ACHN (cell line): ENCODE measurements around the gene INPP4B.

ENCODE experiments used
- DNase-seq: peaks from one replicate; pipeline ENCODE4 v3.0.0-alpha.2; 2015
- in situ Hi-C: cut with HindIII; loops from 2 replicates; pipeline ENCODE4 v1.10.0; 2017; ENCODE audit warnings: low sequenced_read_pairs, low pct_ligation_motif_present, low pct_unique_long_range_greater_than_20kb

INPP4B gene

DNA sequence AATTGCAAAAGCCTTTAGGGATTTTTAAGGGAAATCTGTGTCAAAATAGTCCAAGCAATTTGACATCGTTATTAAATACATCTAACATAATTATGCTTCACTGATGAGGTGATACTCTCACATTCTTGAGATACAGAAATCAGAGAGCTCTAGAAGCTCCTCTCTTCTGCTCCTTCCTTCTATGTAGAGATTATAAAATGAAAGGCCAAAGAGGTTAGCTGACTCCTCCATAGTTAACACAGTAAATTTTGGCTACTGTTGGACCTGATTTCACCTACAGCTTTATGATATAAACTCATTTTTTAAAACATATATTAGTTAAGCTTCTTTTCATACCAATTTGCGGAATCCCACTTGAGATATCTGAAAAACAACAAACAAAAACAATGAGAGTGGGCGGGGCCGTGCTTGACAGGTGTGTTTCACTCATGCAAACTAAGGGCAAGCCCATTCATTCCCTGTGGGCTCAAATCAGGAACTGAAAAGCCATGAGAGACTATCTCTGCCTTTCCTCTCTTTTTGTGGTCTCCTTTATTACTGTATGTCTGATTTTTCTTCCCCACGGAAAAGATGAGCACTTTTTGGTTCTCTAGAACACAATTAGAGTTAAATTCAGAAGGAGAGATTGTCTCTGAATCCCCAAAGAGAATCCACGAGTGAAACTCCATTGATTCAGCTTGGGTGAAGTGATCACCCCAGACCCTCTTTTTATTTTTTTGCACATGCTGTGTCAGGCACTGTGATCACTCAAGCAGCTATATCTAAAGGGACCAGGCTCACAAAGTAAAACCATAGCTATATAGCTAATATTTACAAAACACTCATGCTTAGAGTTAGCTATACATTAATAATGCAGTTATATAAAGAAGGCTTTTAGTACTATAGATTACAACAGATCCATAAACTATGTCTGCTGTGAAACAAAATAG, 643.4 kb downstream of the INPP4B start:
- in situ Hi-C loops: no loop called here
- DNase-seq: no peak

DNA sequence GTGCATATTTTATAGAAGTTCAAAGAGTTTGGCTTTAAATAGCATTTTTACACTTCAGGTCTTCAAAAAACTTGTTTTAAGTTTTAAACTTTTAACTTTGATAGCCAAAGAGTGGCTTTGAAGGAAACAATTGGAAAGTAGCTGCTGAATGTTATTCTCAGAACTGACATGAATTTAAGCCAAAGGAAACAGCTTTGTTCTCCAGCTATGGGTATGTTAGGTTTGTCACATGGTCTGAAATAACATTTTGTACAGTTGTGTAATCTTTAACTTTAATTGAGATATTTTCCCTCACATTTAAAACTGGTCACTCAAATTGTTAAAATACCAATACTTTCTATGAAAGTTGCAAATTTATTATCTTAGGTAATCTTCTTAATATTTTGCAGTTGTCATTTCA, 645.1 kb downstream of the INPP4B start:
- in situ Hi-C loops: no loop called here
- DNase-seq: no peak

DNA sequence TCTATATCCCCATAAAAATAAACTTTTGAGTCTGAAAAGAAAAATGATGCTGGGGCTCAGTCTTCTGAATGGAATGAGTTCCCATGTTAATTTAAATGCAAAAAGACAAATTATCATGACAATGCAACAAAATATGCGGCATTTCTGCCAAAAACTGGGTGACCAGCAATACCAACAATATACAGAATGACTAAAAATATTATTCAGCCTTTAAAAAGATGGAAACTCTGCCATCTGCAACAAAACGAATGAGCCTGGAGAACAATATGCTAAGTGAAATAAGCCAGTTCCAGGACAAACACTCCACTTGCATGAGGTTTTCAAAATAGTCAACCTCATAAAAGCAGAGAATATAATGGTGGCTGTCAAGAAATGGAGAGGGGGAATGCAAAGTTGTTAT, 651.2 kb downstream of the INPP4B start:
- DNase-seq: no peak
- in situ Hi-C loops: no loop called here

- in situ Hi-C loops: no loop called here
- no peak for DNase-seq
Measured at GRCh38 chr4:142191901-142192300, 654.2 kb downstream of the INPP4B start.

DNA sequence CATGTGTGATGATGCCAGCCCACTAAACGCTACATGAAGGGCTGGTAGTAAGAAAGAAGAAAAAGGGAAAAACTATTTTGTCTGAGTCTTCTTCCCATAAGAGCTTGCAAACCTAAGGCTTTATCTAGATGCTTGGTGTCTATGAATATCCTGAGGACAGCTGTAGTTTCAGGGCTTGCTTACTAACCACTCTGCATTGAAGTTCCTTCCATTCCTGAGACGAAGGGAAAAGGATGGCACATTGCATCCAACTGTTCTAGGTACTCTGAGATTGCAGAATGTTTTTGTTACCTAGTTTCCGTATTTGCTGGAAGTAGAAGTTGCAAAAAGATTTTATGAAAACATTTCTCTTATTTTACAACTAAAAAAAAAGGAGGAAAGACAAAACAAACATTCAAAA, 665.1 kb downstream of the INPP4B start:
- in situ Hi-C loops: no loop called here
- DNase-seq: no peak

DNA sequence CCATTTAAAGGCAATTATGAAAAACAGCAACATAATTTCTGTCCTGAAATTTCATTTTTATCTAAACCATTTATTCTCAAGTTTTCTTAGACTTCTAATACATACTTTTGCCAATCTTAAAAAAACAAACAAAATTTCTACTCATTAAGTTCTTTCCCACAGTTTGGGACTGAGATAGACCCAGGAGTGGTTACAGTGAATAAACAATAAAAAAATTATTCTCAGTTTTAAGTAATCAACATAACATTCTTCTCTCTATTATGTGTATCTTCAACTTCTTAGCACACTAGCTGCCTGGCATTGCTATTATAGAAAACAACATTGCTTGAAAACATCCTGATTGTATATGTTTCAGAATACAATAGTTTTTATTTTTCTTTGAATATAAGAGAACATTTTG, 676.9 kb downstream of the INPP4B start:
- no peak for DNase-seq
- in situ Hi-C loops: no loop called here

GRCh38 chr4:142168181-142168580, 677.9 kb downstream of the INPP4B start:
- DNase-seq: no peak
- in situ Hi-C loops: no loop called here

DNA sequence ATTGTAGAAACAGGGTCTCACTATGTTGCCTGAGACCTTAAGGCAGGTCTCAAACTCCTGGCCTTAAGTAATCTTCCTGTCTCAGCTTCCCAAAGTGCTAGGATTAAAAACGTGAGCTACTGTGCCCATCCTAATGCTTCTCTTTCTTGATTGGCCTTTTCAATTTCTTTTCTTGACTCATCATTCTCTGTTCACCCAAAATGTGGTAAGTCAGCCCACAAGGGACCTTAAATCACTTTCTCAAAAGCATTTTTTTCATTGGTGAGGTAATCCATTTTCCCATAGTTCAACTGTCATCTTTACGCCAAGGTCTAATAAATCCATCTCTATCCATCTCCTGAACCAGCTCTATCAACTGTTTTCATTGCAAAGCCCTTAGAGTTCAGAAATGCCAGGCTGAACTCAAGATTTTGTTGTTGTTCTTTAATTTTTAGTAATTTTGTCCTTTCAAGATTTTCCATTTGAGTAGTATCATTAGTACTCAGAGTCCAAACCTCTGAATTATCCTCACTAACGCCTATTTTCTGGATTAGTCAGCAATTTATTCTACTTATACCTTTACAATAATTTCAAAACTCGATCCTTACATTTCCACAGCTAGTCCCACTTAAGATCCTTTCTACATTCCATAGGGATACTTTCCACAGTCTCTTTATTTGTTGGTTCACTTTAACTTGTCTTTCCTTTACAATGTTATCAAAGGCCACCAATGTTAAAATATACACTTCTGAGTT, 681.2 kb downstream of the INPP4B start:
- in situ Hi-C loops: no loop called here
- DNase-seq: no peak

- DNase-seq: no peak
- in situ Hi-C loops: no loop called here
Measured at GRCh38 chr4:142161086-142161485, 685.0 kb downstream of the INPP4B start.

DNA sequence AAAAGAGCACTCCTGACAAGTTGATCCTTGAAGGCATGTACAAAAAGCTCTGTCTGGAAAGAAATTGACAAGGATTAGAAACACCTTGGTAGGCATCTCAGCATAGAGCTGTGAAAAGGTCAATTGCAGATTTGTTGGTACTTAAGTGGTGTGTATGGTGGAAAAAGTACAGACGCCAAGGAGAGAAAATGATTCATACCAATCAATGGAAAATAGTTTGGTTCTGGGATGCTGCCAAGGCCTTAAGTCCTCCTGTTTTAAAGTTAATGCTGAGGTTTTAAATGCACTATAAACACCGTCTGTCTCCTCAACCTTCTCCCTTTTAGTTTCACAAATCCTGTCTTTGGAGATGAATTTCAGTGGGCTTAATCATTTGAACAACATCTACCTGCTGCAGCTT, 685.6 kb downstream of the INPP4B start:
- in situ Hi-C loops: no loop called here
- no peak for DNase-seq

GRCh38 chr4:142158980-142159379, 687.1 kb downstream of the INPP4B start:
- in situ Hi-C loops: no loop called here
- no peak for DNase-seq

DNA sequence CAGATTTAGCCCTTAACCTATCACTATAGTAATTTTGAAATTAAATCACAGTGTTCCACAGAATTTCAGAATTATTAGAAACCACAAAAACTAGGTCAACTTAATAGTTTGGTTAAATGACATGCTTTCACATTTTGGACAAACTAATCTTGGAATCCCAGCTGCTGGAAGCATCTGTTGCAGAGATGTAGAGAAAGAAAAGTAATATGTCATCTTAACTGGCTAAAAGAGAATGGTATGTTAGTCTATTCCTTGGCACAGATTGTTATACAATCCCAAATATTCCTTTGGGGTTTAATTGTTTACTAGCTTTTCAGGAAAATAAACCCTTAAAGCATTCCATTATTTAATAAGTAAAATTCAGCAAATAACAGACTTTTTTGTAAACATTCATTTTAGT, 689.8 kb downstream of the INPP4B start:
- DNase-seq: no peak
- in situ Hi-C loops: no loop called here

DNA sequence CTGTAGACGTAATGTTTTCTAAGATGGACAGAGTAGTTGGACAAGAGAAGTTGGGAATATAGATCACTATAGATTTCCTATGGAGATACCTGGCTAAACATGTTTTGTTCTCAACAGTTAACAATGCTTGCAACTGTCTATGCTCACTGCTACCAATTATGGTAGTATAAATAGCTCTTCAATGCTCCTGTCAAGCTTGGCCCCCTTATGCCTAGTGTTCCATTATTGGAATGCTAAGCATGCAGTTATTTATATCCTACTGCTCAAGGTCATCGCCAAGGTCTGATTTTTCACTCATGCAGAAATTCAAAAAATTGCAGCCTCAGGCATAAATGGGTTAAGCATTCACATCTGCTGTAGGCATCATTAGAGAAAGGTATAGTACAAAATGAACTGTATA, 690.8 kb downstream of the INPP4B start:
- in situ Hi-C loops: no loop called here
- DNase-seq: no peak

- in situ Hi-C loops: no loop called here
- DNase-seq: no peak
Measured at GRCh38 chr4:142150483-142150882, 695.6 kb downstream of the INPP4B start.

DNA sequence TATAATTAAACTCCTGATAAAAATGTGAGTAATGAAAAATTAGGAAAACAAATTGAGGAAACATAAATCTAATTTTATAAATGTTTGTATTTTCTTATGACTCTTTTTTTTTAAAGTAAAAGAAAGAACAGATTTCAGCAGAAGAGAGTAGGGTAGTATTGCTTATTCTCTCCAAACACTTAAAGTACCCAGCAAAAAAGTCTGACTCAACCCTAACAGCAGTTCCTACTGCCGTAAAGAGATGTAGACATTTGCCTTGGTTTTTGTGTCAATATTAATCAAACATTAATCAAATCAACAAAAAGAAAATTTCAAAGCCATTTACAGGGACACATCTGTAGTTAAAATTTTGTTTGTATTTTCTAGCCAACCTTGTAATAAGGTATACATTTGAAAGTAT, 701.3 kb downstream of the INPP4B start:
- no peak for DNase-seq
- in situ Hi-C loops: no loop called here

- DNase-seq: no peak
- in situ Hi-C loops: no loop called here
Measured at GRCh38 chr4:142142366-142143054, 703.6 kb downstream of the INPP4B start.

DNA sequence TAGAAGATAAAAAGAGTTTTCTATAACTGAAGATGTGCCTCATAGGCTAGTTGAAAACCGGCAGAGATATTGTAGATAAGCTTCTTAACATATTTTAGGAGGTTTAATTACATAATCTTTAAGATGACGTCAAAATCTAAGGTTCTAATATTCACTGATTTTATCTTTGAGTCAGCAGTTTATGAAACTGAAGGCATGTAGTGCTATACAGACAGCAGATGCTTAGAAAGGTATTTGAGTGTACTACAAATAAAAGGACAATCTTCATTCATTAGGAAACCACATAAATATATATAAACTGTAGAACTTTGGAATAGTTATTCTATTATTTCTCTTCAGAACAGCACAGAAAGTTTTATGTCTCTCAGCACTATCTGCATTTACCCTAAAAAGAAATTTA, 704.9 kb downstream of the INPP4B start:
- in situ Hi-C loops: no loop called here
- DNase-seq: no peak

DNA sequence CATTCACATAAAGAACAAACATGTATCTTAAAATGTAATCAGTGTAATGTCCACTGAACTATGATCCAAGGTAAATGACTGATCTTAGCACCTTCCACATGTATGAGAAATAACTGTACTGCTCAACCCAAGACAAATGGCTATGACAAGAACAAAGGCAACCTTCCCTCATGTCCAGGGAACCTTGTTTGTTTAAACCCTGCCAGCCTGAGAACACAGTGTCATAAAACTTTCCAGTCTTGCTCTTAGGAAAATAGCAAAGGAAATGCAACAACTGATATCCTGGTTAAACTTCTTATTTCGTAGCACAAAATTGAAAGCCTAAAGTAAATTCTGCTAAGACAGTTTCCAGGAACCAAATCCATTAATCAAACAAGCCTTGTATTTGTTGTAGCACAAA, 715.4 kb downstream of the INPP4B start:
- in situ Hi-C loops: no loop called here
- no peak for DNase-seq

DNA sequence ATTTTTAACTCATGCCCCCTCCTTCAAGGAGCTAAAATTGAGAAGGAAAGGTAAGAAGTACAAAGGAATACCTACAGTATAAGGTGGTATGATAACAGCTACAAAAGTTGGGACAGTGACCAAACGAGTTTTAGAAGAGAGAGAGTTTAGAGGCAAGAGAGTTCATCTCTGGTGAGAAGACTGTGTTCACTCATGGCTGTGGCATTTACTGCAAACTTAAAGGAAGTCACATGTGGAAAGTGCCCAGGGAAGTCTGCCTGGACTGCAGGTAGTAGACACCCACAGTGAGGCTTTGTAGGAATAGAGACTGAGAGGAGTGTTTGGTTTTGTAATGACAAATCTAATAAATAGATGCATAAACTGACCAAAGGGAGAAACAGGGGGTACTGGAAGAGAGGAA, 716.2 kb downstream of the INPP4B start:
- in situ Hi-C loops: no loop called here
- DNase-seq: no peak
